AG04450 (cell line): Measurements from ENCODE around the gene B4GALNT4. TPM values are rescaled to one million over a fixed set of nuclear protein-coding genes. Genes with fewer than 3 reads are reported as not detected.

Experiments
- CTCF ChIA-PET: fragments of 300-600, 350-600 bp; formaldehyde crosslinking; extraction: SDS; loops from one replicate; lab custom pipeline; 2022; ENCODE audit warnings: antibody characterized with exemption, inconsistent platforms; lab: Charles Lee
- POLR2A ChIA-PET: fragments of 350-600 bp; formaldehyde crosslinking; extraction: SDS; loops from one replicate; lab custom pipeline; 2021; ENCODE audit warnings: antibody characterized with exemption, inconsistent platforms; lab: Yijun Ruan, JAX
- DNase-seq: peaks from one replicate; pipeline ENCODE4 v3.0.0-alpha.2; 2011; ENCODE audit warnings: low read depth, low spot score
- H3K27ac ChIP-seq: one replicate; pipeline ENCODE4 v1.5.1; 2012; ENCODE audit warnings: low read depth, low read length, control low read depth
- H3K27me3 ChIP-seq: one replicate; pipeline ENCODE4 v1.6.0; 2012; ENCODE audit warnings: low read length; ENCODE audit not compliant: control insufficient read depth, insufficient read depth
- H3K4me3 ChIP-seq: 2 replicates; pipeline ENCODE4 v1.5.1; 2011; ENCODE audit warnings: mild to moderate bottlenecking, low read depth, low read length, control low read depth
- H3K9me3 ChIP-seq: 2 replicates; pipeline ENCODE4 v1.5.1; 2012; ENCODE audit warnings: low read length; ENCODE audit not compliant: control insufficient read depth, insufficient read depth
- CTCF ChIP-seq: IDR thresholded peaks from 2 replicates; pipeline ENCODE4 v1.5.1; 2011; ENCODE audit warnings: low read depth, low read length, control low read depth, inconsistent platforms
- polyA plus RNA-seq: library from polyadenylated mRNA; depleted of rRNA; stranded (reverse); fragments of >200 nt; gene quantifications from 2 replicates; pipeline ENCODE4 v1.2.3, GENCODE V29; 2011

The B4GALNT4 gene
- polyA plus RNA-seq, 1 experiment, result 7.8 TPM

GRCh38 chr11:395866-396265 lies 26.6 kb downstream of the B4GALNT4 start:
- ChIA-PET POLR2A (interaction anchor here (0.9 to 1.4 kb wide), 2 partner anchors 11 to 52 kb away, joined by 3 to 10 read pairs; no protein-coding TSS in a partner anchor), CTCF (interaction anchor here (0.8 kb wide), 1 partner anchor 74 kb away, joined by 4 read pairs; no protein-coding TSS in a partner anchor)
- no peak for DNase-seq
- H3K9me3 ChIP-seq, result peaks cover 25% of the 10 kb centered on the region
- H3K27ac ChIP-seq, result no peak overlapping the region
- no peak for TF ChIP-seq CTCF
- no peak overlapping the region for H3K4me3 ChIP-seq
- H3K27me3 ChIP-seq, result no peaks in the 10 kb centered on the region

- no peak for DNase-seq
- Histone ChIP-seq H3K4me3 (no peak overlapping the region), H3K27ac (no peak overlapping the region), H3K9me3 (peaks cover 25% of the 10 kb centered on the region), H3K27me3 (no peaks in the 10 kb centered on the region)
- TF ChIP-seq CTCF, result peak; percentile 26
- ChIA-PET POLR2A (interaction anchor here (0.9 to 1.4 kb wide), 2 partner anchors 10 to 52 kb away, joined by 3 to 10 read pairs; no protein-coding TSS in a partner anchor), CTCF (interaction anchor here (0.8 kb wide), 1 partner anchor 73 kb away, joined by 4 read pairs; no protein-coding TSS in a partner anchor)
Observed at GRCh38 chr11:396511-396947, 27.2 kb downstream of the B4GALNT4 start.

GRCh38 chr11:396948-397548 lies 27.7 kb downstream of the B4GALNT4 start:
- DNase-seq, result no peak
- POLR2A ChIA-PET, result interaction anchor here (0.9 to 1.4 kb wide), 2 partner anchors 9 to 51 kb away, joined by 3 to 10 read pairs; no protein-coding TSS in a partner anchor
- no peaks in the 10 kb centered on the region for H3K27me3 ChIP-seq
- peaks cover 25% of the 10 kb centered on the region for H3K9me3 ChIP-seq
- TF ChIP-seq CTCF, result peak; percentile 43
- CTCF ChIA-PET, result interaction anchor here (0.8 kb wide), 1 partner anchor 72 kb away, joined by 4 read pairs; no protein-coding TSS in a partner anchor
- no peak overlapping the region for H3K27ac ChIP-seq
- H3K4me3 ChIP-seq, result peak overlapping the region; percentile 4; the same call in 1 of the 2 replicates

GRCh38 chr11:398826-399225 lies 29.5 kb downstream of the B4GALNT4 start:
- H3K4me3 ChIP-seq, result no peak overlapping the region
- H3K27ac ChIP-seq, result no peak overlapping the region
- no peaks in the 10 kb centered on the region for H3K27me3 ChIP-seq
- CTCF ChIA-PET, result no interaction called here
- POLR2A ChIA-PET, result no interaction called here
- no peak for TF ChIP-seq CTCF
- H3K9me3 ChIP-seq, result peaks cover 25% of the 10 kb centered on the region
- no peak for DNase-seq

- no peaks in the 10 kb centered on the region for H3K27me3 ChIP-seq
- no peak overlapping the region for H3K4me3 ChIP-seq
- no peak overlapping the region for H3K27ac ChIP-seq
- peaks cover 25% of the 10 kb centered on the region for H3K9me3 ChIP-seq
- no peak for DNase-seq
- no peak for TF ChIP-seq CTCF
- POLR2A ChIA-PET, result no interaction called here
- CTCF ChIA-PET, result no interaction called here
Observed at GRCh38 chr11:399731-400211, 30.5 kb downstream of the B4GALNT4 start.
